Activated naive CD4-positive, alpha-beta T cell treated with anti-CD3 and anti-CD28 coated beads, Interleukin-2, amount 50 U/mL, for 72 hours (primary cell): ENCODE data around the gene MXRA8. TPM values are rescaled to one million over a fixed set of nuclear protein-coding genes. Genes with fewer than 3 reads are reported as not detected.
A peak's percentile ranks its signal among the peaks of the same experiment; 100 is the strongest.
"Not testable (repeated sequence)": the region's sequence is repeated elsewhere in the genome, so short reads cannot be mapped to it uniquely, and the experiment has no call there.

Experiments used
- ATAC-seq, 2 donors: fragments of 150-1000 bp; cut with Tn5 transposase; 2 replicates each; pipeline ENCODE4 v1.10.0; 2021; ENCODE audit warnings: mild to moderate bottlenecking in 2 of 2, moderate library complexity in 2 of 2
- DNase-seq, 2 donors: peaks; one replicate each; pipeline ENCODE4 v3.0.0; 2021 to 2022; ENCODE audit warnings: low spot score in 2 of 2
- H3K27ac Mint-ChIP-seq, 2 donors: one replicate each; pipeline ENCODE4 v1.8.0; 2022; ENCODE audit warnings: mild to moderate bottlenecking in 2 of 2, mixed read lengths in 2 of 2
- H3K36me3 Mint-ChIP-seq, 2 donors: one replicate each; pipeline ENCODE4 v1.8.0; 2022; ENCODE audit warnings: mixed read lengths in 2 of 2
- H3K9me3 Mint-ChIP-seq, 2 donors: one replicate each; pipeline ENCODE4 v1.8.0; 2022; ENCODE audit warnings: mixed read lengths in 2 of 2
- total RNA-seq, 2 donors: library from RNA; stranded (reverse); gene quantifications; one replicate each; pipeline ENCODE4 v1.2.3, GENCODE V29; 2022

MXRA8 gene, protein sequence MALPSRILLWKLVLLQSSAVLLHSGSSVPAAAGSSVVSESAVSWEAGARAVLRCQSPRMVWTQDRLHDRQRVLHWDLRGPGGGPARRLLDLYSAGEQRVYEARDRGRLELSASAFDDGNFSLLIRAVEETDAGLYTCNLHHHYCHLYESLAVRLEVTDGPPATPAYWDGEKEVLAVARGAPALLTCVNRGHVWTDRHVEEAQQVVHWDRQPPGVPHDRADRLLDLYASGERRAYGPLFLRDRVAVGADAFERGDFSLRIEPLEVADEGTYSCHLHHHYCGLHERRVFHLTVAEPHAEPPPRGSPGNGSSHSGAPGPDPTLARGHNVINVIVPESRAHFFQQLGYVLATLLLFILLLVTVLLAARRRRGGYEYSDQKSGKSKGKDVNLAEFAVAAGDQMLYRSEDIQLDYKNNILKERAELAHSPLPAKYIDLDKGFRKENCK
- total RNA-seq = under 1 TPM in 1 of 2 donors, not detected in 1; 0.66 TPM

DNA sequence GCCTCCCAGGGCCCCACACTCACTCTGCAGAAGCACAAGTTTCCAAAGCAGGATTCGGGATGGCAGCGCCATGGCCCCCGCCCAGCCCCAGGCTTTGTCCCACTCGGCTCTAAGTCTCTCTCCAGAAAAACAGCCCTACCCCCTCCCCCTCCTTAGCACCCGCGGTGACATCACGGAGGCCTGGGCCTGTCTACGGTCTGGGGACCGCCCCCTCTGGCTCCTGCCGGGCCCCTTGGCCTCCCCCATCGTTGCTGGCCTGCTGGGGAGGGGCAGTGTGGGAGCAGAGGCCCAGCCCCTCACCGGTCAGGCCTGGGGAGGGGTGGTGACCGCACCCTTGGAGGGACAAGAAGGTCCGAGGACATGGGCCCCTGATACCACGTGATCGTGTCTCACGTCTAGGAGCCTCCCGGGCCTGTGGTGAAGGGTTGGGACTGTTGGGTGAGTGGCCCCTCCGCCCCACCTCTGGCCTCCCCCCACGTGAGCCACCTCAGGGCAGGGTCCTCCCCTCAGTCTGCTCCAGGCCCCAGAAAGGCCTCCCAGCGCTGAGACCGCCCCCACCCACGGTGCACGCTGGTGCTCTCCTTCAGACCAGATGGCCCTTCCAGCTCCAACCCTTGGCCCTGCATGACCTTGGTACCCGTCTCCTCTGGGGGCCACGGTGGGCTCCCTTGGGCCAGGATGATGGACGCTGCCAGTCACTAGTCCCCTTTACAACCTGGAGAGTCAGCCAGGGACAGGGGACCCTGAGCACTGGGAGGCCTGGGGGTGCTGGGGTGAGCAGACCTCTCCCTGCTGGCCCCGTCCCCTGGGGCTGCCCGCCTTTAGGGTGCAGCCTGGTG is at the start of gene MXRA8:
TSS of gene MXRA8 (minus strand) at position 123 of the 839 bp plus-strand sequence. CDS start at position 72, 51 bp downstream.
- no peak for DNase-seq
- Mint-ChIP-seq H3K36me3 (no peaks in the 10 kb centered on the region), H3K9me3 (no peaks in the 10 kb centered on the region), H3K27ac (no peak within 1 kb of the TSS)
- peak in 1 of 2 donors; percentile 35 for ATAC-seq

DNA sequence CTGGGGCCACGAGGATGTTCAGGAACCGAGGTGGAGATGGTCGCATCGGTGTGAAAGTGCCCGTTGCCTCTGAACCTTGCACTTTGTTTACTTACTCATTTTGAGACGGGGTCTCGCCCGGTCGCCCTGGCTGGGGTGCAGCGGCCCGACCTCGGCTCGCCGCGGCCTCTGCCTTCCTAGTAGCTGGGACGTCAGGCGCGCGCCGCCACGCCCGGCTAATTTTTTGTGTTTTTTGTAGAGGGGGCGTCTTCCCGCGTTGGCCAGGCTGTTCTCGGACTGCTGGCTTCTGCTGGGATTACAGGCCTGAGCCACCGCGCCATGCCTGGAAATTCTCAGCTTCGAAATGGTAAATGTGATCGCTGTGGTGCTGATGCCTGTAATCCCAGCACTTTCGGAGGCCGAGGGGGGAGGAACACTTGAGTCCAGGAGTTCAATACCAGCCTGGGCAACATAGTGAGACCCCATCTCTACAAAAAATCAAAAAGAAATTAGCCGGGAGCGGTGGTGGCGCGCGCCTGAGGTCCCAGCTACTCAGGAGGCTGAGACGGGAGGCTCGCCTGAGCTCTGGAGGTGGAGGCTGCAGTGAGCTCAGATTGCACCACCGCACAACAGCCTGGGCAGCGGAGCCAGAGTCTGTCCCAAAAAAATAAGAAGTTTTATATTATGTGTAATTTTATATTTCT is 49.4 kb upstream of the MXRA8 start:
- H3K36me3 Mint-ChIP-seq = peaks cover 13 to 33% of the 10 kb centered on the region in 2 donors
- DNase-seq = no peak
- H3K9me3 Mint-ChIP-seq = no peaks in the 10 kb centered on the region

DNA sequence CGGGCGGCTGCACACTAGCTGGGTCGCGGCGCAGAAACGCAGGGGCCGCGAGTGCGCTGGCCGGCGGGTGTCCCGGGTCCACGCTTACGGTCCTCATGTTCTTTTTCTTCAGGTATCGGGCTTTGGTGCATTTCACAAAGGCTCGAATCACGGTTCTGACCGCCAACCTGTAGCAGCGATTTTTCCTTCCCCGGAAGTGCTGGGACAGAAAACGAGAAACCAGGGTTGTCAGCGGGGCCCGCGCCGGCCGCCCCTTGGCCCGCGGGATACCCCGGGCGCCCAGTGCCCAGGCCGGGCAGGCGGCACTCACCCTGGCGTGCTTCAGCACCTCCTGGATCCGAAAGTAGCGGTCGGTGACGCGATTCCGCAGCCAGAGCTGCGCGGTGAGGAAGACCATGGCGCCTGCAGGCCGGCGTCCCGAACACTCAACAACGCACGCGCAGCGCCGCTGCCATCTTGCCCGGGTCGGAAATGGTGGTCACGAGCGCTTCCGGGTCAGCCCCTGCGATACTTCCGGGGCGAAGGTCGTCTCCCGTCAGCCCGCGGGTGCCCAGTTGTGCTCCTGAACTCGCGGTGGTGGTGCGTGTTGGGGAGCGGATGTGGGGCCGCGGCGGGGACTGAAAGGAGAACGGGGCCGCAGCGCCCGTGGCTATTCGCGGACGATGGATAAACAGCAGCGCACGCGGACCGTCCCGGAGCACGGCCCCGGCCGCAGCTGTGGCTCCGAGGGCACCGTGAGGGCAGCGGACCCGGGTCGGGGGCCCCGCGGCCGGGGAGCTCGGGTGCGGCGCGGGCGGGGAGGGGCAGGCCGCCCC is 48.7 kb upstream of the MXRA8 start, which contains the start of gene MRPL20:
TSS of gene MRPL20 (minus strand) at position 473 of the 815 bp plus-strand sequence. CDS start at position 397, 76 bp downstream.
- Mint-ChIP-seq H3K36me3 (peaks cover 13 to 38% of the 10 kb centered on the region in 2 donors), H3K27ac (peak within 1 kb of the TSS; percentile 94 to 98), H3K9me3 (no peaks in the 10 kb centered on the region)
- DNase-seq (peak; percentile 94 to 97), ATAC-seq (peak; percentile 97 to 98)

More for the DNA sequence above, 49.4 kb upstream of the MXRA8 start:
- peak; percentile 17 to 18 for ATAC-seq
- H3K27ac Mint-ChIP-seq = peak overlapping the region; percentile 84 to 94

DNA sequence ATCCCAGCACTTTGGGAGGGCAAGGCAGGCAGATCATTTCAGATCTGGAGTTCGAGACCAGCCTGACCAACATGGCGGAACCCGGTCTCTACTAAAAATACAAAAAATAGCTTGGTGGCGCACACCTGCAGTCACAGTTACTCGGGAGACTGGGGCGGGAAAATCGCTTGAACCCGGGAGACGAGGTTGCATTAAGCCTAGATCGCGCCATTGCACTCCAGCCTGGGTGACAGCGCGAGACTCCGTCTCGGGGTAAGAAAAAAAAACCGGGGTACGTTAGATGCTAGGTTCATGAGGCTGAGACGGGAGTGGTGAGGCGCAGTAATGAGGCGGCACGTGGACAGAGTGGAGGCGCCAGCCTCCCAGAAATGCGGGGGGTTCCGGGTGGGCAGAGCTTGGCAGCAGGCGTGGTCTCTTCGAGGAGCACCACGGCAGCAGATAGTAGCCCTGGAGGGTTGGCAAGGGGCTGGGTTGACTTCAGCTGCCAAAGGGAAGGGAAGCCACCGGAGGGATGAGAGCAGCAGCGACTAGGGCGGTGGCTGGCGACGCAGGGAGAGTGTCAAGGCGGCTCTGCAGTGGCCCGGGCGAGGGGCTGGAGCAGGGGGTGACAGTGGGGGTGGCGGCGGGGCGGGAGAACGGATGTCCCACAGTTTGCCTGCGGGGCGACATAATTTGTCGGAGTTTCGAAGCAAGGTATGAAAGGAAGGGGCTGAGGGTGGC is 47.9 kb upstream of the MXRA8 start:
- H3K36me3 Mint-ChIP-seq = peaks cover 13 to 41% of the 10 kb centered on the region in 2 donors
- DNase-seq (no peak), ATAC-seq (no peak)
- H3K27ac Mint-ChIP-seq = peak overlapping the region; percentile 94 to 98
- no peaks in the 10 kb centered on the region for H3K9me3 Mint-ChIP-seq

DNA sequence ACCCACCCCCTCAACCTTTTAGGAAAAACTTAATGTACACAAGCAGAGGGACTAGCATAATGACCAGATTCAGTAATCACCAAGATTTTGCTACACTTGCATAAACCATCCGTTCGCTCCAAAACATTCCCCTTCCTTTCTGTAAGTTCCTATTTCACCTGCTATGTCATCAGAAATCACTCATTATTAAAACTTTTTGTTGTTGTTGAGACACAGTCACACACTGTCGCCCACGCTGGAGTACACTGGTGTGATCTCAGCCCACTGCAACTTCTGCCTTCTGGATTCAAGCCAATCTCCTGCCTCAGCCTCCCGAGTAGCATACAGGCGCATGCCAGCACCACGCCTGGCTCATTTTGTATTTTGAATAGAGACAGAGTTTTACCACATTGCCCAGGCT is 45.3 kb upstream of the MXRA8 start:
- ATAC-seq (no peak), DNase-seq (no peak)
- H3K27ac Mint-ChIP-seq = peak overlapping the region; percentile 67 to 94
- no peaks in the 10 kb centered on the region for H3K9me3 Mint-ChIP-seq
- peaks cover 32 to 60% of the 10 kb centered on the region in 2 donors for H3K36me3 Mint-ChIP-seq

DNA sequence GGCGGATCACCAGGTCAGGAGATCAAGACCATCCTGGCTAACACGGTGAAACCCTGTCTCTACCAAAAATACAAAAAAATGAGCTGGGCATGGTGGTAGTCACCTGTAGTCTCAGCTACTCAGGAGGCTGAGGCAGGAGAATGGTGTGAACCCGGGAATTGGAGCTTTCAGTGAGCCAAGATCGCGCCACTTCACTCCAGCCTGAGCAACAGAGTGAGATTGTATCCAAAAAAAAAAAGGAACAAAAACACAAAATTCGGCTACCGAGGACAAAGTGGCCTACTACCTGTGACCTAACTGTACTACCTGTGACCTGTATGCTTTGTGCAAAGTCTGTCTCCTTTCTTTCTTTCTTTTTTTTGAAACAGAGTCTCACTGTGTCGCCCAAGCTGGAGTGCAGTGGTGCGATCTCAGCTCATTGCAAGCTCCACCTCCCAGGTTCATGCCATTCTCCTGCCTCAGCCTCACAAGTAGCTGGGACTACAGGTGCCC is 44.6 kb upstream of the MXRA8 start:
- ATAC-seq, DNase-seq, H3K9me3 Mint-ChIP-seq: not testable (repeated sequence)
- H3K27ac Mint-ChIP-seq = peak overlapping the region; percentile 51 to 67
- peaks cover 38 to 58% of the 10 kb centered on the region in 2 donors for H3K36me3 Mint-ChIP-seq

DNA sequence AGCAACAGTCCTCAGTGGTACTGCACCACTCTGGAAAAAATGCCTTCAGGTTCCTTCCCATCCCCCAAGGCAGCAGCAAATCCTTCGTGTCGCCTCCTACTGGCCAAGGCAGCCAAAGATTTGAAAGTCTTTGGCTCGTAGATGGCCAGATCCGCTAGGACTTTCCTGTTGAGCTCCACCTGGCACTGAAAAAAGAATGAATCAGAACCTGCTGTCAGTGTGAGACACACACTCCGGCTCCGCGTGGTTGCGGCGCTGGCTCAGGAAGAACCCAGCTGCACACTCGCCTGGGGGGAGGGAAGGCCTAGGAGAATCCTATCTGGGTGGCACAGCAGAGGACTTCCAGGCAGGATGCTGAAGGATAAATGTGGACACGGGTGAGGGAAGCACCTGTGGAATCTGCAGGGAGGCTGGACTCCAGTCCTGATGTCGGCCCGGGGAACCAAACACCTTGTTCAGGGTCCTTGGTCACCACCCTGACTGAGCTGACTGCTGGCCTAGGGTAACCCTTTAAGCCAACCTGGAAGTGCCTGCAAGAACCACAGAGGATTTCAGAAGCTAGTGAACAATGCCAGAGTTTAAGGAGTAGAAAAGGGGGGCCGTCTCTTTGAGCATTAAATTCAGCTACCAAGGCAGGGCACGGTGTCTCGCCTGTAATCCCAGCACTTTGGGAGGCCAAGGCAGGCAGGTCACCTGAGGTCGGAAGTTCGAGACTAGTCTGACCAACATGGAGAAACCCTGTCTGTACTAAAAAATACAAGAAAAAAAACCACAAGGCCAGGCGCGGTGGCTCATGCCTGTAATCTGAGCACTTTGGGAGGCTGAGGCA is 43.9 kb upstream of the MXRA8 start:
- ATAC-seq = no peak

DNA sequence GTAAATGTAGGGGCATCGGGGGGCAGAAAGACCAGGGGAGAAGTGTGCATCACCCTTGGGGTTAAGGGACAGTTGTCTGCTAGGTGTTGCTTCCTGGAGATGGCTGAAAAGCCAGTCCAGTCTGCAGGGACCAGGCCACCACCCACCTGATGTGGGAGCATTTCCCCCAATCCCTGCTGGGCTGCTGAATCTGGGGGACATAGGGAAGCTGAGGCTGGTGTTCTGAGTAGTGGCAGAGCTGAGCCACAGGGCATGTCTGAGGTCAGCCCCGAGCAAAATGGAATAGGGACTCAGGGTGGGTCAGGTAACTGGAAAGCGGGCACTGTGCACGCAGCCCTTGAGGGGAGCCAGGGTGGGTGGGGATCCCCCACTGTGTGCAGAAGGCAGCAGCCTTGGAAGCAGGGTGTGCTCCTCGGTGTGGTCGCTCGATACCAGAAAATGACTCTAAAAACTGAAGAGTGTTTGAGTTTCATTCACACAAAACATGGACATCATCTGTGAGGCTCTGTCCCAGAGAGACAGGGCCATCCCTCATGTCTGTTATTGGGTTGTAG is 43.2 kb upstream of the MXRA8 start:
- DNase-seq (no peak), ATAC-seq (no peak)
- peaks cover 43 to 58% of the 10 kb centered on the region in 2 donors for H3K36me3 Mint-ChIP-seq
- H3K27ac Mint-ChIP-seq = peak overlapping the region; percentile 88 to 95
- H3K9me3 Mint-ChIP-seq = no peaks in the 10 kb centered on the region

More for the DNA sequence above, 43.9 kb upstream of the MXRA8 start:
- H3K9me3 Mint-ChIP-seq = no peaks in the 10 kb centered on the region
- peak in 1 of 2 donors; percentile 65 for DNase-seq
- H3K27ac Mint-ChIP-seq = peak overlapping the region; percentile 85 to 95
- H3K36me3 Mint-ChIP-seq = peaks cover 43 to 59% of the 10 kb centered on the region in 2 donors

DNA sequence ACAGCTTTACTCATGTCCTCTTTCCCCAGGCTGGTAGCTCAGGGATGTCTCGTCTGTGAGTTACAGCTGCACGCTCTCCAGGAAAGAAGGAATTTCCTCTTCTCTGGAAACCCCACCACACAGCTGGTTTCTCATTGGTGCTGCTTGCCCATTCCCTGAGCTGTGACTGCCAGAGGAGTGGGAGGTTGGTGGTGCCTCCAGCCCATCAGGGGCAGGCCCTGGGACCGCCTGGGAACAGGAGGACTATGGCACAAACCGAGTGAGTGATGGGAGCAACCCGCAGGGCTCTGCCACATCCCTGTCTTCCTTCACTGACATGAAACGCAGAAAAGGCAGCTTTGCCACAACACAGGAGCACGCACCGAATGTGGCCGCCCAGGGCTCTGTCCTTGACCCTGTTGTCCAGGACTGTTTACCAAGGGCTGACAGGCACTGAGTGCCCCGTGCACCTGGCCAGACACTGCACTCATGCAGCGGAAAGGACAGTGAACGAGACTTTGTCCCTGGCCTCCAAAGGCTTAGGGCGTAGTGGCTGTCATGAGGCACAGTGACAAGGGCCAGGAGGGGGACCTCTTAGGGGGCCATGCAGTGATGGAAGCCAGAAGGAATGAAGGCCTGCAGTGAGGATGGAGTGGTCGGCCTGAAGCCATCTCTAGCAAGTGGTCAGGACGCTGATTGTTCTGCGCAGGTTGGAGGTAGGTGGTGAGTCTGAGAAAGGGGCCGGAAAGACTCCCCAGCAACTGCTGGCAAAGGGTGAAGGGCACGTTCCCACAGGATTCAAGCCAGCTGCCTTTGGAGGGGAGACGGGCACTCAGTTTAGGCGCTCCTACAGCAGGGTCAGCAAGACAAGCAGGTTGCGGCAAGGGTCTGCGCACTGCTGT is 42.5 kb upstream of the MXRA8 start:
- DNase-seq = no peak
- ATAC-seq = no peak
- Mint-ChIP-seq H3K36me3 (peaks cover 36 to 51% of the 10 kb centered on the region in 2 donors), H3K9me3 (no peaks in the 10 kb centered on the region), H3K27ac (peak overlapping the region; percentile 88 to 95)

DNA sequence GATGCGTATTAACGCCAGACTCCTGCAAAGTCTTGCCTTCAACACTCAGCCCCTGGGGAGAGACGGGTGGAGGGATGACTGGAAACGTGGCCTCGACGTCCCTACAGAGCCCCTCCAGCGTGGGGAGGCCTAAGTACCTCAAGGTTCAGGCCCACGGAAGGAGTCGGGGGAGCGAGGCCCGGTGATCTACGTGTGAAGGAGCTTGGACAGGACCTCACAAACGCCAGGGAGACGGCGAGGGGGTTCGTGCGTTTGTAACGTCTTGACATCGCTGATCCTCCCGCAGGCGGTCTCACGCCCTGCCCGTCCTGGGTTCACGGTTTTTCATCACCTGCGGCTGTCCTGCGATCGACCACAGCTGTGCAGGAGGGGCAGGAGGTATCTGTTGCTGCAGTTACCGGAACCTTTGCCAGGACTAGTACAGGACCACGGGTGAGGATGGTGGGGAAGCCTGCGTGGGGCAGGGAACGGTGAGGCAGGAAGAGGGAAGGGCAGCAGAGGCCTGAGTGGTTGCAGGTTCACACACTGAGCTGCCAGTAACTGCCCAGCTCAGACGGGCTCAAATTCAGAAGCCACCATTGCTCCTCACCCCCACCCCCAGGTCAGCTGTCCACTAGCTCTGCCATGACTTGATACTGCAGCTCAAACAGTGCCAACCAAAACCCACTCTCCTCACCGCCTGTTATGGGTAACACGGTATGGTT is 41.7 kb upstream of the MXRA8 start:
- peak; percentile 1 to 2 for ATAC-seq
- peak overlapping the region; percentile 95 to 96 for H3K27ac Mint-ChIP-seq
- peaks cover 38 to 44% of the 10 kb centered on the region in 2 donors for H3K36me3 Mint-ChIP-seq
- no peak for DNase-seq
- no peaks in the 10 kb centered on the region for H3K9me3 Mint-ChIP-seq

DNA sequence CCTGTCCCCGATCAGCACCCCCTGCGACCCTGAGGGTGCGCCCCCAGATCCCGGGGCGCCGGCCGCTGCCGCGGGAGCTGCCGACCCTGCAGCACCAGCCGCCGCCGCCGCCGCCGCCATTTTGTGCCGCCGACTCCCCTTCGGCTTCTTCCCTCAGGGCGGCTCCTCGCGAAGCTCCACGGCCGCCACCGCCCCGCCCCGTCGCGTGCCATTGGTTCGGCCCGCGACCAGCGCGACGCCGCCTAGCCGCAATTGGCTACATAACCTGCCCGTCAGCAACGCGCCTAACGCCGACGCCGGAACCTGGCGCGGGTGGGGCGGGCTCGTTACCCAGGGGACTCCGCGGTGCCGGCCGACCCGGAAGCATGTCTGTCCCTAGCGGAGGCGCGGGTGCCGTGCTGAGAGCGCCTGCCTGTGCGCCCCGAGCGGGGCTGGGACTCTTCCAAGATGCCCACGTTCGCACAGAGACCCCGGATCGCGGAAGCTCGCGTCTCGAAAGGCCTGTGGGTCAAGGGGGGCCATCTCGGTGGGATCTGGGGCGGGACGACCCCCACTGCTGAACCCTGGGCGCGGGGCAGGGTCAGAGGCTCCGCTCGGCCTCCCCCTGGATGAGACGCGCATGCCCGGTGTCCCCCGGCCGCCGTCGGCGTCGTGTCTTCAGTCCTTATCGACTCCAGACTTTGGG is 41.0 kb upstream of the MXRA8 start, which contains the start of gene CCNL2:
TSS of gene CCNL2 (minus strand) at position 149 of the 685 bp plus-strand sequence. CDS start at position 120, 29 bp downstream.
- peaks cover 38 to 44% of the 10 kb centered on the region in 2 donors for H3K36me3 Mint-ChIP-seq
- ATAC-seq = peak; percentile 98
- H3K9me3 Mint-ChIP-seq = no peaks in the 10 kb centered on the region
- H3K27ac Mint-ChIP-seq = peak within 1 kb of the TSS; percentile 95 to 96
- peak; percentile 99 to 100 for DNase-seq

DNA sequence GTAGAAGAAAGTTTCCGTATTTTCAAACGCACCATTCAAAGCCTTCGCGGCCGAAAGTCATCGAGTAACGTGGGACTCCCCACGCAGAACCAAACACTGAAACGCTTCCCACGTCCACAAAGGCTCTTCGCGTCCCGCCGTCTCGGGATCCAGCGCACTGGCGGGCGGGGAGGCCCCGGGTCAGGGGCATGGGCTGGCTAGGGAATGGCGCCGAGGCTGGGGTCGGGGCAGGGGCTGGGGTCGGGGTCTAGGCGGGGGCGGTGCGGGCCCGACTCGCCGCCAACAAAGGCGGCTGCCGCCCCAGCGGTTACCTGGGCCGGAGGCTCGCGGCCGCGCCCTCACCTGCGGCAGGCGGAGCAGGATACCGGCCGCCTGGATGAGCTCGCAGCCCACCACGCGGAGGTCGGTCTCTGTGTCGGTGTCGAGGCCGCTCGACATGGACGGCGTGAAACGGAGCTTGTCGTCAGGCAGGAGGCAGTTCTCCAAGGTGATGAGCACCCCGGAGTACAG is 40.4 kb upstream of the MXRA8 start:
- DNase-seq (no peak), ATAC-seq (peak; percentile 2 to 4)
- H3K36me3 Mint-ChIP-seq = peaks cover 40 to 46% of the 10 kb centered on the region in 2 donors
- peak overlapping the region; percentile 93 to 95 for H3K27ac Mint-ChIP-seq
- no peaks in the 10 kb centered on the region for H3K9me3 Mint-ChIP-seq
